Measurements from ENCODE around the gene ANKAR. TPM values are rescaled to one million over a fixed set of nuclear protein-coding genes. Genes with fewer than 3 reads are reported as not detected.

ANKAR gene
- total and polyA plus RNA-seq, 2 of the 4 experiments (the other 2 are of a cell fraction), result 0.96 to 2.2 TPM

DNA sequence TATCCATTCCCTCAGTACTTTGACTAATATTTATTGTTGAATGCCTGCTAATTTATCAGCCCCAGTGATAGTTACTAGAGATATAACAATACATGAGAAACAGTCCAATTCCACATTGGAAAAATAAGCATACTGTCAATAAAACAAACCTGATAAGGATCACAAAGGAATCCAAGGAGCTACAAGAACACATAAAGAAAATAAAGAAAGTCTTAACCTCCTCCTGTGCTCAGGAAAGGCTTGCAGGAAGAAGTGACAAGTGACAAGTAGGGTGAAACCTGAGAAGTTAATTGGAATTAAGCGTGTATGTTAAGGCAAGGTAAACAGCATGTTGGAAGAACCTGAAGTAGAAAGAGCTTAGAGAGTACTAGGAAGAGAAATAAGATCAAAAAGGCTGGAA is 33.5 kb upstream of the ANKAR start:
- Histone ChIP-seq H3K4me1 (ENCODE audit: control insufficient read depth, insufficient read depth, low read length) (no peaks in the 10 kb centered on the region), H3K56ac (ENCODE audit: extremely low read depth, insufficient read depth, low read length) (no peak overlapping the region), H4K20me1 (ENCODE audit: insufficient read depth, low read length) (no peaks in the 10 kb centered on the region), H3K79me1 (ENCODE audit: low read depth in 1 of 2, low read length in 2 of 2) (no peaks in the 10 kb centered on the region), H3K27me3 (ENCODE audit: control insufficient read depth, insufficient read depth, low read length) (no peaks in the 10 kb centered on the region), H2AK9ac (replicated peaks; ENCODE audit: low read depth, low read length, poor library complexity) (no peak overlapping the region), H4K5ac (ENCODE audit: low read depth, low read length) (no peak overlapping the region), H3K27ac (ENCODE audit: insufficient read depth, low read length) (no peak overlapping the region), H3K36me3 (ENCODE audit: control insufficient read depth, insufficient read depth, low read length) (no peaks in the 10 kb centered on the region), H4K8ac (ENCODE audit: low read depth in 2 of 2, low read length in 2 of 2) (no peak overlapping the region), H2AFZ (replicated peaks; ENCODE audit: low read length, poor library complexity) (no peak overlapping the region), H4K91ac (ENCODE audit: insufficient read depth, low read depth, low read length) (no peak overlapping the region), H3K9ac (ENCODE audit: low read depth, low read length) (no peak overlapping the region), H2BK15ac (ENCODE audit: low read depth, low read length) (no peak overlapping the region), H2BK5ac (ENCODE audit: low read depth, low read length, poor library complexity, severe bottlenecking) (no peak overlapping the region), H2BK20ac (ENCODE audit: low read depth, low read length) (no peak overlapping the region), H3K4me3 (ENCODE audit: insufficient read depth, low read depth, low read length) (no peak overlapping the region), H3K4ac (ENCODE audit: low read depth, low read length) (no peak overlapping the region), H3K4me2 (ENCODE audit: low read depth, low read length) (no peak overlapping the region), H2AK5ac (ENCODE audit: low read depth, low read length) (no peak overlapping the region), H3K14ac (replicated peaks; ENCODE audit: low read depth, low read length) (no peak overlapping the region), H3K18ac (ENCODE audit: low read depth, low read length) (no peak overlapping the region; the same call in 1 of the 2 replicates), H3K9me3 (ENCODE audit: control insufficient read depth, insufficient read depth, low read length) (no peaks in the 10 kb centered on the region), H3K23ac (ENCODE audit: low read depth, low read length) (no peak overlapping the region), H3K9me1 (ENCODE audit: insufficient read depth, low read length) (no peaks in the 10 kb centered on the region), H2BK120ac (ENCODE audit: low read depth, low read length) (no peak overlapping the region)
- DNase-seq (no peak), ATAC-seq (ENCODE audit: low read depth) (no peak)
- intact Hi-C loops (cut with micrococcal nuclease) (no loop called here), in situ Hi-C loops (cut with MboI; ENCODE audit: low sequenced_read_pairs) (no loop called here), dilution Hi-C loops (cut with HindIII; ENCODE audit: low sequenced_read_pairs, unreplicated experiment) (no loop called here)
- POLR2A ChIA-PET (ENCODE audit: unreplicated experiment), result no interaction called here
- TF ChIP-seq SMC3 (IDR thresholded peaks at IDR 0.05; ENCODE audit: low read depth, low read length), result no peak
- TF ChIP-seq BHLHE40 (IDR thresholded peaks at IDR 0.05; ENCODE audit: low read depth, low read length), result no peak
- TF ChIP-seq, protein P1, sequence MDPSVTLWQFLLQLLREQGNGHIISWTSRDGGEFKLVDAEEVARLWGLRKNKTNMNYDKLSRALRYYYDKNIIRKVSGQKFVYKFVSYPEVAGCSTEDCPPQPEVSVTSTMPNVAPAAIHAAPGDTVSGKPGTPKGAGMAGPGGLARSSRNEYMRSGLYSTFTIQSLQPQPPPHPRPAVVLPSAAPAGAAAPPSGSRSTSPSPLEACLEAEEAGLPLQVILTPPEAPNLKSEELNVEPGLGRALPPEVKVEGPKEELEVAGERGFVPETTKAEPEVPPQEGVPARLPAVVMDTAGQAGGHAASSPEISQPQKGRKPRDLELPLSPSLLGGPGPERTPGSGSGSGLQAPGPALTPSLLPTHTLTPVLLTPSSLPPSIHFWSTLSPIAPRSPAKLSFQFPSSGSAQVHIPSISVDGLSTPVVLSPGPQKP (IDR thresholded peaks at IDR 0.05; ENCODE audit: borderline replicate concordance, low read depth, low read length), result no peak
- TF ChIP-seq, protein P2, sequence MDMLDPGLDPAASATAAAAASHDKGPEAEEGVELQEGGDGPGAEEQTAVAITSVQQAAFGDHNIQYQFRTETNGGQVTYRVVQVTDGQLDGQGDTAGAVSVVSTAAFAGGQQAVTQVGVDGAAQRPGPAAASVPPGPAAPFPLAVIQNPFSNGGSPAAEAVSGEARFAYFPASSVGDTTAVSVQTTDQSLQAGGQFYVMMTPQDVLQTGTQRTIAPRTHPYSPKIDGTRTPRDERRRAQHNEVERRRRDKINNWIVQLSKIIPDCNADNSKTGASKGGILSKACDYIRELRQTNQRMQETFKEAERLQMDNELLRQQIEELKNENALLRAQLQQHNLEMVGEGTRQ (IDR thresholded peaks at IDR 0.05; ENCODE audit: low read depth, low read length), result no peak
- TF ChIP-seq NFE2L2 (IDR thresholded peaks at IDR 0.05; ENCODE audit: low read depth, low read length), result no peak
- TF ChIP-seq POLR2A (IDR thresholded peaks at IDR 0.05; ENCODE audit: low read depth, low read length), result no peak
- no peak for TF ChIP-seq RFX5 (IDR thresholded peaks at IDR 0.05; ENCODE audit: low read depth, low read length)
- TF ChIP-seq, protein P3, sequence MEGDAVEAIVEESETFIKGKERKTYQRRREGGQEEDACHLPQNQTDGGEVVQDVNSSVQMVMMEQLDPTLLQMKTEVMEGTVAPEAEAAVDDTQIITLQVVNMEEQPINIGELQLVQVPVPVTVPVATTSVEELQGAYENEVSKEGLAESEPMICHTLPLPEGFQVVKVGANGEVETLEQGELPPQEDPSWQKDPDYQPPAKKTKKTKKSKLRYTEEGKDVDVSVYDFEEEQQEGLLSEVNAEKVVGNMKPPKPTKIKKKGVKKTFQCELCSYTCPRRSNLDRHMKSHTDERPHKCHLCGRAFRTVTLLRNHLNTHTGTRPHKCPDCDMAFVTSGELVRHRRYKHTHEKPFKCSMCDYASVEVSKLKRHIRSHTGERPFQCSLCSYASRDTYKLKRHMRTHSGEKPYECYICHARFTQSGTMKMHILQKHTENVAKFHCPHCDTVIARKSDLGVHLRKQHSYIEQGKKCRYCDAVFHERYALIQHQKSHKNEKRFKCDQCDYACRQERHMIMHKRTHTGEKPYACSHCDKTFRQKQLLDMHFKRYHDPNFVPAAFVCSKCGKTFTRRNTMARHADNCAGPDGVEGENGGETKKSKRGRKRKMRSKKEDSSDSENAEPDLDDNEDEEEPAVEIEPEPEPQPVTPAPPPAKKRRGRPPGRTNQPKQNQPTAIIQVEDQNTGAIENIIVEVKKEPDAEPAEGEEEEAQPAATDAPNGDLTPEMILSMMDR (conservative IDR thresholded peaks at IDR 0.05; ENCODE audit: low read depth, low read length), result no peak
- no peak for TF ChIP-seq CEBPB (IDR thresholded peaks at IDR 0.05; ENCODE audit: low read depth, low read length)
- TF ChIP-seq MAZ (IDR thresholded peaks at IDR 0.05; ENCODE audit: borderline replicate concordance, low read depth, low read length), result no peak
- TF ChIP-seq RAD21 (IDR thresholded peaks at IDR 0.05; ENCODE audit: low read length), result no peak
- no peak for TF ChIP-seq RCOR1 (IDR thresholded peaks at IDR 0.05; ENCODE audit: insufficient replicate concordance, low read length)
- no peak for TF ChIP-seq MAFK (IDR thresholded peaks at IDR 0.05; ENCODE audit: low read depth, low read length)
- TF ChIP-seq CHD1 (IDR thresholded peaks at IDR 0.05; ENCODE audit: low read depth, low read length), result no peak
- no peak for TF ChIP-seq FOS (IDR thresholded peaks at IDR 0.05; ENCODE audit: low read depth, low read length)
- TF ChIP-seq MXI1 (IDR thresholded peaks at IDR 0.05; ENCODE audit: borderline replicate concordance, low read depth, low read length), result no peak
- CTCF ChIA-PET, result no interaction called here
- no TSS peak for BruUV-seq (replicated peaks)
- WGBS, 2 experiments (ENCODE audit: extremely low coverage in 2 of 2, insufficient read length in 1 of 2), result 29% methylated on average over 1 of the region's 1 CpG; no CpG with 5 or more reads in 1 of the 2 experiments

Data from IMR-90 (cell line).